ENCODE measurements around the gene RNASE13.

RNASE13 gene

GRCh38 chr14:21034707-21035106, at the start of gene RNASE13:
RNASE13 (minus strand) TSS chr14:21034807; CDS start chr14:21034288, 519 bp downstream.
- no peak for DNase-seq (ENCODE audit: low spot score)

- DNase-seq (ENCODE audit: low spot score) = no peak
Measured at GRCh38 chr14:21084396-21084795, 49.8 kb upstream of the RNASE13 start.

GRCh38 chr14:21083565-21084325, 49.1 kb upstream of the RNASE13 start:
- no peak for DNase-seq (ENCODE audit: low spot score)

GRCh38 chr14:21081521-21082142, 47.0 kb upstream of the RNASE13 start:
- DNase-seq (ENCODE audit: low spot score) = no peak

- DNase-seq (ENCODE audit: low spot score) = no peak
Measured at GRCh38 chr14:21078726-21079125, 44.1 kb upstream of the RNASE13 start.

GRCh38 chr14:21078287-21078686, 43.7 kb upstream of the RNASE13 start:
- DNase-seq (ENCODE audit: low spot score) = peak; percentile 38

- no peak for DNase-seq (ENCODE audit: low spot score)
Measured at GRCh38 chr14:21077672-21078071, 43.1 kb upstream of the RNASE13 start.

- DNase-seq (ENCODE audit: low spot score) = no peak
Measured at GRCh38 chr14:21075719-21076437, 41.3 kb upstream of the RNASE13 start.

- no peak for DNase-seq (ENCODE audit: low spot score)
Measured at GRCh38 chr14:21074398-21075272, 40.0 kb upstream of the RNASE13 start.

GRCh38 chr14:21073921-21074320, 39.3 kb upstream of the RNASE13 start:
- no peak for DNase-seq (ENCODE audit: low spot score)

- DNase-seq (ENCODE audit: low spot score) = no peak
Measured at GRCh38 chr14:21072781-21073339, 38.3 kb upstream of the RNASE13 start.

GRCh38 chr14:21072031-21072473, 37.4 kb upstream of the RNASE13 start:
- DNase-seq (ENCODE audit: low spot score) = peak; percentile 56

GRCh38 chr14:21071225-21072030, 36.8 kb upstream of the RNASE13 start:
- DNase-seq (ENCODE audit: low spot score) = peak; percentile 87

- DNase-seq (ENCODE audit: low spot score) = peak; percentile 46
Measured at GRCh38 chr14:21070610-21071224, 36.1 kb upstream of the RNASE13 start.

- peak; percentile 80 for DNase-seq (ENCODE audit: low spot score)
Measured at GRCh38 chr14:21070083-21070609, 35.5 kb upstream of the RNASE13 start, which contains the start of gene ARHGEF40. ARHGEF40 (plus strand) TSS chr14:21070304; CDS start chr14:21070397, 93 bp downstream.

- DNase-seq (ENCODE audit: low spot score) = peak; percentile 77
Measured at GRCh38 chr14:21069388-21070082, 34.9 kb upstream of the RNASE13 start.

- peak; percentile 75 for DNase-seq (ENCODE audit: low spot score)
Measured at GRCh38 chr14:21068521-21069387, 34.1 kb upstream of the RNASE13 start.

GRCh38 chr14:21066882-21067502, 32.4 kb upstream of the RNASE13 start:
- DNase-seq (ENCODE audit: low spot score) = no peak

All from Ammon's horn (tissue), 1 donor.